Neutrophil (primary cell): ENCODE data around the gene CYBC1.
"Not testable (repeated sequence)": the region's sequence is repeated elsewhere in the genome, so short reads cannot be mapped to it uniquely, and the experiment has no call there.

ENCODE experiments used
- H3K27ac ChIP-seq: fragments of 200-600 bp; sonication (generic); 2 replicates; pipeline ENCODE4 v1.5.1; 2016; ENCODE audit warnings: mild to moderate bottlenecking, moderate library complexity
- H3K27me3 ChIP-seq: fragments of 200-600 bp; sonication (generic); 2 replicates; pipeline ENCODE4 v1.6.0; 2016; ENCODE audit warnings: mild to moderate bottlenecking
- H3K36me3 ChIP-seq: fragments of 200-600 bp; sonication (generic); 2 replicates; pipeline ENCODE4 v1.5.1; 2017
- H3K4me1 ChIP-seq, 2 experiments: fragments of 200-600 bp in 1 of 2; sonication (generic) in 1 of 2; 1 replicate in 1 of 2; 2 replicates in 1 of 2; pipeline versions ENCODE4 v1.5.1 to v1.6.1; 2013 to 2016; ENCODE audit warnings: low read depth in 1 of 2, low read length in 1 of 2, mild to moderate bottlenecking in 1 of 2, moderate library complexity in 1 of 2; ENCODE audit not compliant: control insufficient read depth in 1 of 2, insufficient read depth in 1 of 2
- H3K4me3 ChIP-seq, 2 experiments: fragments of 200-600 bp in 1 of 2; sonication (generic) in 1 of 2; 1 replicate in 1 of 2; 2 replicates in 1 of 2; pipeline ENCODE4 v1.5.1; 2013 to 2016; ENCODE audit warnings: low read depth in 1 of 2, low read length in 1 of 2, mild to moderate bottlenecking in 1 of 2, moderate library complexity in 1 of 2
- H3K9me3 ChIP-seq: fragments of 200-600 bp; sonication (generic); 2 replicates; pipeline ENCODE4 v1.5.1; 2016
- TF ChIP-seq, protein P1 (sequence below): fragments of 200-600 bp; sonication (generic); IDR thresholded peaks from 2 replicates; pipeline ENCODE4 v1.5.1; 2016; ENCODE audit warnings: antibody characterized with exemption

The CYBC1 gene

DNA sequence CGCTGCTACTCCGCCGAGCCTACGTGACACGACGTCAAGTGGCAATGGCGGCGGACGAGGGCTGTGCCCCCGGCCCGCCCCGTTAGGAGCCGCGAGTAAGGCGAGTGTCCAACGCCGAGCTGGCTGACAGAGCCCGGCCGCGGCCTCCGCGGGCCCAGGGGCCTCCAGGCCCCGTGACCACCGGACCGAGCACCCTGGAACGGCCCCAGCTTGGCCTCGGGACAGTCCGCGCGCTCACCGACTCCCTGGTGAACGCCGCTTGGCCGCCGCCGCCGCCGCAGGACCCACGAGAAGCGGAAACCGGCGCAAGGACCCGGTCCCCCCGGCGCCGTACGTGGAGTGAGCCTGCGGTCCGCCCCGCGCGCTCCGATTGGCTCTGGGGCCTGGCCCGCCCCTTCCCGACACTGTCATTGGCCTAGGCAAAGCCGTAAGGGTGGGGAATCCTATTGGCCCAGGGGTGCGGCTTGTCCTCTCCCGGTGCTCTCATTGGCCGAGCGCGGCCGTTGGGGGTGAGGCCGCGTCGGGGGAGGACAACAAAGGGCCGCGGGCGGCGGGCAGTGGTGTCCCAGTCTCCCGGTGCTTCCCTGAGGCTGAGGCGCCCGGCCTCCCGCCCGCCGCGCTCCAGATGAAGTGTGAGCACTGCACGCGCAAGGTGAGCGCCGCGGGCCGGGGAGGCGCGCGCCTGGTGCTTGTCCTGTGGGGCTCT lies 7.8 kb upstream of the CYBC1 start, which contains the start of gene NARF:
Gene NARF, plus strand, starts transcription at position 563 of the 706 bp plus-strand sequence. Its CDS starts 63 bp downstream, at position 626.
- TF ChIP-seq, protein P1, sequence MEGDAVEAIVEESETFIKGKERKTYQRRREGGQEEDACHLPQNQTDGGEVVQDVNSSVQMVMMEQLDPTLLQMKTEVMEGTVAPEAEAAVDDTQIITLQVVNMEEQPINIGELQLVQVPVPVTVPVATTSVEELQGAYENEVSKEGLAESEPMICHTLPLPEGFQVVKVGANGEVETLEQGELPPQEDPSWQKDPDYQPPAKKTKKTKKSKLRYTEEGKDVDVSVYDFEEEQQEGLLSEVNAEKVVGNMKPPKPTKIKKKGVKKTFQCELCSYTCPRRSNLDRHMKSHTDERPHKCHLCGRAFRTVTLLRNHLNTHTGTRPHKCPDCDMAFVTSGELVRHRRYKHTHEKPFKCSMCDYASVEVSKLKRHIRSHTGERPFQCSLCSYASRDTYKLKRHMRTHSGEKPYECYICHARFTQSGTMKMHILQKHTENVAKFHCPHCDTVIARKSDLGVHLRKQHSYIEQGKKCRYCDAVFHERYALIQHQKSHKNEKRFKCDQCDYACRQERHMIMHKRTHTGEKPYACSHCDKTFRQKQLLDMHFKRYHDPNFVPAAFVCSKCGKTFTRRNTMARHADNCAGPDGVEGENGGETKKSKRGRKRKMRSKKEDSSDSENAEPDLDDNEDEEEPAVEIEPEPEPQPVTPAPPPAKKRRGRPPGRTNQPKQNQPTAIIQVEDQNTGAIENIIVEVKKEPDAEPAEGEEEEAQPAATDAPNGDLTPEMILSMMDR = no peak
- no peaks in the 10 kb centered on the region for H3K27me3 ChIP-seq
- peak within 1 kb of the TSS; percentile 99 for H3K27ac ChIP-seq
- H3K4me3 ChIP-seq = peak within 1 kb of the TSS; percentile 88 to 99
- peaks cover 42 to 51% of the 10 kb centered on the region in 2 experiments for H3K4me1 ChIP-seq
- H3K9me3 ChIP-seq = no peaks in the 10 kb centered on the region
- peaks cover 36% of the 10 kb centered on the region for H3K36me3 ChIP-seq

DNA sequence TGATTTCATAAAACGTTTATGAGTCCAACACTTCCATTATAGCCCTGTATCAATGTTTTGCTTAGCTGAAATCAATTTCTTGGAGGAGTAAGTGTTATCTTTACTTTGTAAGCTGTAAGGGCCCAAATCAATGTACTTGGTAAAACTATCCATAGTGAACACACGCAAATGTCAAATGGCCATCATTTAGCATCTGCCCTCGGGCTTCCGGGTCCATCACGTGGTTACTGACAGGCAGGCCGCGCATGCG lies 7.3 kb upstream of the CYBC1 start:
- TF ChIP-seq, protein P1 = no peak
- H3K36me3 ChIP-seq = peaks cover 31% of the 10 kb centered on the region
- peaks cover 42 to 51% of the 10 kb centered on the region in 2 experiments for H3K4me1 ChIP-seq
- no peaks in the 10 kb centered on the region for H3K9me3 ChIP-seq
- H3K27me3 ChIP-seq = no peaks in the 10 kb centered on the region
- H3K4me3 ChIP-seq = peak overlapping the region; percentile 88 to 99
- H3K27ac ChIP-seq = peak overlapping the region; percentile 99

DNA sequence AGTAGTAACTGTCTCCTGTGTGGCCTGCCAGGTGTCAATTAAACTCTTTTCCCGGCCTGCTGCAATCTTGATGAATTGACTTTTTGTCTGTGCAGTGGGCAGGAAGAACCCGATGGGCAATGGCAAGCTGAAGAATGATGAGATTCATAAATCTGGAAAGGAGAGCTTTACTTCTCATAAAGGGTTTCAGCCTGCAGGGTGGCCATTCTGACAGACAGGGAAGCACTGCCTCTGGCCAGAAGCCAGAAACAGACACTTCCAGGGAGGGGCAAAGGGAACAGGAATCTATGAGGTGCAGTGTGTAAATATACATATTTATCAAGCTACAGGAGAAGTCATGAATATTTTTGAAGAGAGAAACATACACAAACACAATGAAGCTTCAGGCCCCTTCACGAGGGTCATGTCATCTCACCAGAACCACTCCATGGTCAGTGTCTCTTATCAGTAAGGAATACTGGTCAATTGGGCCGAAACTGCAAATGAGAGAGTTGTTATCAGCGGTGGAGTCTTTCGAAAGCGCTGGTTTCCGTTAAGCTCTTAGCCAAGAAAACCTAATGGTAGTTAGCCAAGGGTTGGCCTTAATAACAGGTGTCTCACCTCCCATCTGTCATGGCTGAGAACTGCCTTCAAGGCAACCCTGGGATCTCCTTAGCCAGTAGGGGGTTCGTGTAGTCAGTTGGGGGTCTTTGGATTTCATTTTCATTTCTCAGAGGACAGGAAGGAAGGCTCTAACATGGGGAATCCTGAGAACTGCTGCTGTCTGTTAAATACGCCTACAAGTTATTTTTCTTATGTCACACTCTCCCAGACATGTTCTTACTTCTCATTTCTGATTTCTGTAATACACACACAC lies 6.7 kb upstream of the CYBC1 start:
- no peaks in the 10 kb centered on the region for H3K9me3 ChIP-seq
- peaks cover 42 to 50% of the 10 kb centered on the region in 2 experiments for H3K4me1 ChIP-seq
- H3K36me3 ChIP-seq = peaks cover 25% of the 10 kb centered on the region
- peak overlapping the region; percentile 88 to 99 for H3K4me3 ChIP-seq
- no peaks in the 10 kb centered on the region for H3K27me3 ChIP-seq
- TF ChIP-seq, protein P1 = no peak
- peak overlapping the region; percentile 99 for H3K27ac ChIP-seq

GRCh38 chr17:82453706-82454105 lies 3.2 kb upstream of the CYBC1 start:
- not testable (repeated sequence) for H3K27me3 ChIP-seq, H3K27ac ChIP-seq, H3K9me3 ChIP-seq, H3K4me3 ChIP-seq, H3K36me3 ChIP-seq
- peaks cover 51 to 53% of the 10 kb centered on the region in 2 experiments for H3K4me1 ChIP-seq

DNA sequence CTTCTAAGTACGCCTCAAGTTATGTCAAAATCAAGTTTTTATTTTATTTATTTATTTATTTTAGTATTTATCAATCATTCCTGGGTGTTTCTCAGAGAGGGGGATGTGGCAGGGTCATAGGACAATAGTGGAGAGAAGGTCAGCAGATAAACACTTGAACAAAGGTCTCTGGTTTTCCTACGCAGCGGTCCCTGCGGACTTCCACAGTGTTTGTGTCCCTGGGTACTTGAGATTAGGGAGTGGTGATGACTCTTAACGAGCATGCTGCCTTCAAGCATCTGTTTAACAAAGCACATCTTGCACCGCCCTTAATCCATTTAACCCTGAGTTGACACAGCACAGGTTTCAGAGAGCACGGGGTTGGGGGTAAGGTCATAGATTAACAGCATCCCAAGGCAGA lies 2.6 kb upstream of the CYBC1 start:
- not testable (repeated sequence) for H3K27me3 ChIP-seq, H3K36me3 ChIP-seq, H3K4me3 ChIP-seq, H3K9me3 ChIP-seq, H3K27ac ChIP-seq
- peaks cover 53 to 55% of the 10 kb centered on the region in 2 experiments for H3K4me1 ChIP-seq

DNA sequence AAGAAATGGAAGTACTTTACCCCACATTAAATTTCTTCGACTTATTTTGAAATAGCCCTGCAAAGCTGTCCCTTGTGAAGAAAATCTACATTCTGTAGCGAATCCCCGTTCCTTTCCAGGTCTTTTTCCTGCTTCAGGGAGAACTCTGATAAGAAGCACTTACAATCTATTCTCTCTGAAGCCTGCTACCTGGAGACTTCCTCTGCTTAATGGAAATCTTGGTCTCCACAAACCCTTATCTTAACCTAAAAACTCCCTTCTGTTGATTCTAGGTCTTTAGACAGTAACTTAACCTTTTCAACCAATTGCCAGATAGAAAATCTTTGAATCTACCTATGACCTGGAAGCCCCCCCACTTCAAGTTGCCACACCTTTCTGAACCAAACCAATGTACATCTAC lies 1.6 kb upstream of the CYBC1 start:
- peaks cover 47 to 50% of the 10 kb centered on the region in 2 experiments for H3K4me1 ChIP-seq
- H3K36me3 ChIP-seq = peaks cover 9% of the 10 kb centered on the region
- no peaks in the 10 kb centered on the region for H3K9me3 ChIP-seq
- TF ChIP-seq, protein P1 = no peak
- peak overlapping the region; percentile 88 for H3K27ac ChIP-seq
- H3K4me3 ChIP-seq = peak overlapping the region in 1 of 2 experiments; percentile 99
- H3K27me3 ChIP-seq = no peaks in the 10 kb centered on the region
